ENCODE data around the gene DUSP8.

Gene DUSP8

DNA sequence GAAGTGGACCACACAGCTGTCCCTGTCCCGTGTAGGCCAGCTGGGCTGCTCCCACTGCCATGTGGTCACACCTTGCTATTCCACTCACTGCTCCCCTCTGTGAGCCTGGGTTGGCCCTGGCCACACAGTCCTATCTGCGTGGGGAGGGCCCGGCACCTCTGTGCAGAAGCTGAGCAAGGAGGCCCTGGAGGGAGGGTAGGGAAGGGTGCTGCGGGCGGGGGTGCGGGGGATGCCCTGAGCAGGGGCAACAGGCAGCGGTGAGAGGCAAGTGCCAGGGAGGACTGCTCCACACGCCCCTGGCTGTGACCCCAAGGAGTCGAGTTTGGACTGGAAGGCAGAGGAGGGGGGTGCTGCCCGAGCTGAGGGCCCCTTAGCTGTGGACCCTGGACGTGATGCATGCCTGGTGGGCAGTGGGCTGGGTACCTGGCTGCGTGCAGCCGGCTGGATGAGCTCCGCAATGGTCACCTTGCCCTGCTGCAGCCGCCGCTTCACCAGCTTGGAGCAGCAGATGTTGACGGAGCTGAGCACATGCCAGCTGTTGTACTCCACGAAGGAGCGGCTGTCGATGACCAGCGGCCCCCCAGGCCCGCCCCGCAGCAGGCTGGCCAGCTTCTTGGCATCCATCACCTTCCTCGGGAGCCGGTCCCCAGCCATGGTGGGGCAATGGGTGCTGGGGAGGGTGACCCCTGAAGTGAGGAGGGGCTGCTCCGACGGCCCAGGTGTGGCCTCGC is 6.7 kb downstream of the DUSP8 start:
- no peak for DNase-seq

DNA sequence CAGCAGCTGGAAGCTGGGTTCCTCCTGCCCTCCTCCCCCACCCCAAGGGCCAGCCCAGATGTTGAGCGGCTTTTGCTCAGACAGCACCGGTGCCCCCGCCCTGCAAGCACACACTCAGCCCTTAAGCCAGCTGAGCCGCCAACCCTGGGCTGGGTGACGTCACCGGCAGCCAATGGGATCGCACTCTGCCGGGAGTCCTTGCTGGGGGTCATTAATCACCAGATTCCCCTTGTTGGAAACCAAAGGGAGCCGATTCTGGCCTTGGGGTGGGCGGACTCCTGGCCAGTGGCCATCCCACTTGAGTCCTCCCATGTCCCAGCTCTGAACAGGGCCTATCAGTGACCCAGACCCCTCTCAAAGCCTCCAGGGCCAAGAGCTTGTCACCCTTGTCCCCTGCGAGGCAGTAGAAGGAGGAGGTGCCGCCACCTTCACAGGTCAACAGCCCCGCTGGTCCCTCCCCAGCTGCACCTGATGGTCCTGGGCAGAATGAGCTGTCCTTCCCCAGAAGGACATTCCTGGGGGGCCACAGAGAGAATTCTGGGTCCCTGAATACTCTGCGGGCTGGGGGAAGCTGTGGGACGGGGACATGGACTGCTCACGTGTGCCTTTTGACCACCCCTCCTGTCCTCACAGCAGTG is 7.4 kb downstream of the DUSP8 start:
- peak in 1 of 2 experiments; percentile 27 for DNase-seq

DNA sequence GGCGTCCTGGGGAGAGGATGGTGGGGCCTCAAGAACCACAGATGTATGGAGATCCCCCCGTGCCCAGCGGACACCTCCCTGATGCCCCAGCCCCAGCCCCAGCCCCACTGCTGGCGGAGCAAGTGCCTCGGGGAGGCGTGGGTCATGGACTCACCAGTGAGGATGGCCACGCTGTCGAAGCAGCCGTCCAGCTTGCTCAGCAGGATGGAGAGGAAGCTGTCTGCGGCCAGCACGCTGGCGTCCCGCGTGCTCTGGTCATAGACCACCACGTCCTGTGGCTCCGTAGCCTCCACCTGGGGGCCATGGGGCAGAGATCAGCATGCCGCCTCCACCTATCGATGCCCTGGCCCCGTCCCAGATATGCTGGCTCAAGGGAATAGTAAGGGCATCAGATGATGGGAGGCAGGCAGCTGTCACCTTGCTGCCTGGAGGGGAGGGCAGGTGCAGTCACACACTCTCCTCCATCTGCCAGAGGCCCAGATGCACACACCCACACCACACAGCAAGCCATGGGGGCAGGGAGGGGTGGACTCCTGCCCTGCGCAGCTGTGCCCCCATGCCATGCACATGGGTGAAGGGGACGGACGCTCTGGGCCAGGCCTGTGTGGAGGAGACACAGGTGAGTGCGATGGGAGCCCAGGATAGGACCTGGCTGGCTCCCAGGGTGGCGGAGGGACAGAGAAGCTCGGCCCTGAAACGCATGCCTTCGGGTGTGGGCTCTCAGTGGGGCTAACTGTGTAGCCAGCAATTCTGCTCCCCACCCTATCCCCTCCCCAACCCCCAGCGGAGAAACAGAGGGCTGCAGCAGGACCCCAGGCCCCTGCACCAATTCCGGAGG is 8.2 kb downstream of the DUSP8 start:
- no peak for DNase-seq

GRCh38 chr11:1563149-1563638 is 8.9 kb downstream of the DUSP8 start:
- no peak for DNase-seq

GRCh38 chr11:1562469-1563148 is 9.5 kb downstream of the DUSP8 start:
- DNase-seq: no peak

- DNase-seq: no peak
Measured at GRCh38 chr11:1561955-1562354, 10.1 kb downstream of the DUSP8 start.

GRCh38 chr11:1561266-1561665 is 10.8 kb downstream of the DUSP8 start:
- DNase-seq: no peak

GRCh38 chr11:1560649-1561251 is 11.3 kb downstream of the DUSP8 start:
- no peak for DNase-seq

- DNase-seq: no peak
Measured at GRCh38 chr11:1560002-1560648, 11.9 kb downstream of the DUSP8 start.

DNA sequence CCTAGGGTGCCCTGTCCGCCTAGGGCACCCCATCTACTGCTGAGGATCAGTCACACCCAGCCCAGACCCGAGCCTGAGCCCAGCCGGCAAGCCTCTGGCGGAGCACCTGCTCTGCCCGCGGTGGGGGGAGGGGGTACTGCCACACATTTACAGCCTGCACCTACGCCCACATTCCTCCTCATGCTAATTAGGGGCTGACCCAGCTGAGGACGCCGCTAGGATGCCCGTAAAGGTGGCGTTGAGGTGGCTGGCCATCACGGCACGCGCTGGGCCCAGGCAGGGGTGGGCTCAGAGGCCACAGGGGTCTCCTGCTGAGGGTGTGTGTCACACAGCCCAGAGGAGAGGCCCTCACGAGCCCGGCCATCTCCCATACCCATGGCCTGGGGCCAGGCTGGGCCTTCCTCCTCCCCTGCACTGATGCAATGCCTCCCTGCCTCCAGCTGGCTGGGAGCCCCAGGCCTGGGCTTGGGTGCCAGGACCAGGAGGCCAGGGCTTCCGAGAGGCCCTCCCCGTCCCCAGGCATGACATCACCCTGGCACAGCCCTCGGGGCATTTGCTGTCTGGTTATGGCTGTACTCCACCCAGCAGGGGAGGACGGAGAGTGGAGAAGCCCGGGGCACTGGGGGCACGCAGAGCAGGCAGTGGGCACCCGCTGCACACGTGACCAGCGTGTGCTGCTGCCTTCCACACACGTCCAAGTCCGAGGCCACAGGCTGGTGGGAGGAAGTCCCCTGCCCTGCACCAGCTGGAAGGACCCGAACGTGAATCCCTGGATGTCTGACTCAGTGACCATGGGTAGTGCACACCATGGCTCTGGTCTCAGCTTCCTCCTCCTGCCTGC is 12.7 kb downstream of the DUSP8 start:
- DNase-seq: no peak

DNA sequence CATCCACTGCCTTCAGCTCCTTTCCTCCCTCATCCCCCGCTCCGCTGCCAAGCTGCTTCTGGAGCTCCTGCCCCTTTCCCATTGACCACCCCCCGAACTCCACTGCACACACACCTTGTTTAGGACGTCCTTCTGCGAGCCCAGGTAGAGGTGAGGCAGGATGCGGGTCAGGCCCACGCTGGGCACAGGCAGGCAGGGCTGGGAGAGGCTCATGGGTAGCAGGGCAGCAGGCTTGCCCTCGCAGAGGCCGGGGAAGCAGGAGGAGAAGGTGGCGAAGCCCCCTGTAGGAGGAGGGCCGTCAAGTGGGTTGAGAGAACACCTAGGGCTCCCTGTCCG is 13.3 kb downstream of the DUSP8 start:
- DNase-seq: no peak

- no peak for DNase-seq
Measured at GRCh38 chr11:1557904-1558774, 13.9 kb downstream of the DUSP8 start.

- DNase-seq: no peak
Measured at GRCh38 chr11:1557051-1557884, 14.8 kb downstream of the DUSP8 start.

- no peak for DNase-seq
Measured at GRCh38 chr11:1556278-1556902, 15.7 kb downstream of the DUSP8 start.

DNA sequence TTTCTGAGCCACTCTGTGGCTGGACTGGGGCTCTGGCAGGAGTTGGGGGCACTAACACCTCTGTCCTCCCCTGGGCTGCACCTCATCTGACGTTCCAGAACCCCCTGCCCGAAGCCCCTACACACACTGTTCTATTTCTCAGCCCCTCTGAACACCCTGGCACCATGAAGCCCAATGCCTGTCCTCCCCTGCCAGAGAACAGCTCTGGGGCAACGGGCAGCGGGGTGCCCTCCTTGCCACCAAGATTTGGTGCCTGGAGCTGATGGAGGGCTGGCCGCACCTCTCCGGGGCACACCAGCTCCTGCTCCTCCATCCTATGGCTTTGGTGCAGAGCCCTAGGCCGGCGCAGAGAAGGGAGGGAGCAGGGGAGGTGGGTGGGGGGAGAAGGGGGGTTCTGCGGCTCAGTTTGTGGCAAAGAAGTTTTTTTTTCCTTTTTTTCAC is 16.3 kb downstream of the DUSP8 start:
- no peak for DNase-seq

- no peak for DNase-seq
Measured at GRCh38 chr11:1554981-1555712, 16.9 kb downstream of the DUSP8 start.

GRCh38 chr11:1553808-1554594 is 18.1 kb downstream of the DUSP8 start:
- DNase-seq: no peak
